HepG2 (cell line): ENCODE measurements around the gene PCBP1. TPM values are rescaled to one million over a fixed set of nuclear protein-coding genes. Genes with fewer than 3 reads are reported as not detected.
A peak's percentile ranks its signal among the peaks of the same experiment; 100 is the strongest.

ENCODE experiments used
- ATF7-NPFF ChIP-seq: sonication (generic); formaldehyde crosslinking; IDR thresholded peaks from 2 replicates; pipeline ENCODE4 v1.8.1; 2023; ENCODE audit warnings: mild to moderate bottlenecking, low read depth, missing genetic modification reagents, moderate library complexity
- CCDC6 ChIP-seq: sonication (generic); formaldehyde crosslinking; IDR thresholded peaks from 2 replicates; pipeline ENCODE4 v1.8.1; 2022; ENCODE audit warnings: mild to moderate bottlenecking, missing genetic modification reagents, moderate library complexity
- GLI4 ChIP-seq: sonication (generic); formaldehyde crosslinking; IDR thresholded peaks from 2 replicates; pipeline ENCODE4 v1.5.1; 2020; ENCODE audit warnings: missing genetic modification reagents, mild to moderate bottlenecking, moderate library complexity, borderline replicate concordance
- GLMP ChIP-seq: sonication (generic); formaldehyde crosslinking; IDR thresholded peaks from 2 replicates; pipeline ENCODE4 v1.9.0; 2021; ENCODE audit warnings: missing genetic modification reagents, mild to moderate bottlenecking, borderline replicate concordance
- HNRNPH1 ChIP-seq: fragments of 200-400 bp; formaldehyde crosslinking; optimal IDR thresholded peaks from 2 replicates; pipeline ENCODE3; 2017; ENCODE audit warnings: mild to moderate bottlenecking, low read depth, low read length
- RFXAP ChIP-seq: sonication (generic); formaldehyde crosslinking; IDR thresholded peaks from 2 replicates; pipeline ENCODE4 v1.4.0; 2020; ENCODE audit warnings: missing genetic modification reagents, borderline replicate concordance
- SMARCE1 ChIP-seq: fragments of 450-650 bp; IDR thresholded peaks from 2 replicates; pipeline ENCODE4 v1.6.1; 2017; ENCODE audit warnings: borderline replicate concordance
- SNAPC2 ChIP-seq: sonication (generic); formaldehyde crosslinking; IDR thresholded peaks from 2 replicates; pipeline ENCODE4 v1.8.1; 2022; ENCODE audit warnings: mild to moderate bottlenecking, missing genetic modification reagents
- SRSF1 ChIP-seq: fragments of 200-400 bp; formaldehyde crosslinking; optimal IDR thresholded peaks from 2 replicates; pipeline ENCODE3; 2017; ENCODE audit warnings: mild to moderate bottlenecking, low read depth, low read length, moderate library complexity
- XBP1 ChIP-seq: sonication (generic); formaldehyde crosslinking; IDR thresholded peaks from 2 replicates; pipeline ENCODE4 v1.5.0; 2020; ENCODE audit warnings: missing genetic modification reagents
- ZEB1 ChIP-seq: IDR thresholded peaks from 2 replicates; pipeline ENCODE4 v1.6.1; 2012; ENCODE audit warnings: mild to moderate bottlenecking, low read depth, inconsistent platforms; ENCODE audit not compliant: insufficient replicate concordance
- ZFP1 ChIP-seq: IDR thresholded peaks from 2 replicates; pipeline ENCODE4 v1.6.1; 2016
- ZNF138 ChIP-seq: sonication (generic); formaldehyde crosslinking; IDR thresholded peaks from 2 replicates; pipeline ENCODE4 v1.5.0; 2020; ENCODE audit warnings: mild to moderate bottlenecking, low read depth, missing genetic modification reagents
- ZNF235 ChIP-seq: sonication (generic); formaldehyde crosslinking; IDR thresholded peaks from 2 replicates; pipeline ENCODE4 v1.8.1; 2023; ENCODE audit warnings: mild to moderate bottlenecking, missing genetic modification reagents, borderline replicate concordance
- ZNF274 ChIP-seq: sonication (generic); formaldehyde crosslinking; IDR thresholded peaks from 2 replicates; pipeline ENCODE4 v1.5.1; 2020; ENCODE audit warnings: mild to moderate bottlenecking, missing genetic modification reagents
- ZNF563 ChIP-seq: sonication (generic); formaldehyde crosslinking; IDR thresholded peaks from 2 replicates; pipeline ENCODE4 v1.8.0; 2022; ENCODE audit warnings: mild to moderate bottlenecking, moderate library complexity, missing genetic modification reagents
- ZNF570 ChIP-seq: sonication (generic); formaldehyde crosslinking; IDR thresholded peaks from 2 replicates; pipeline ENCODE4 v1.4.0; 2020; ENCODE audit warnings: mild to moderate bottlenecking, missing genetic modification reagents, borderline replicate concordance
- ZNF629 ChIP-seq: sonication (generic); formaldehyde crosslinking; conservative IDR thresholded peaks from 2 replicates; pipeline ENCODE4 v1.5.0; 2020; ENCODE audit warnings: missing genetic modification reagents
- ZNF839 ChIP-seq: sonication (generic); formaldehyde crosslinking; IDR thresholded peaks from 2 replicates; pipeline ENCODE4 v1.4.0; 2020; ENCODE audit warnings: missing genetic modification reagents, mild to moderate bottlenecking, borderline replicate concordance
- polyA plus RNA-seq, 8 experiments: library from polyadenylated mRNA; depleted of rRNA in 3 of 8; stranded (reverse) in 7 of 8; unstranded in 1 of 8; fragments of >200 nt; fragmentation: Illumina TruSeq in 4 of 8; extraction: Trizol in 4 of 8; gene quantifications; 2 replicates each; pipeline versions ENCODE4 v1.2.1 to v1.2.3, GENCODE V29; 2011 to 2016; ENCODE audit warnings: low read depth in 4 of 8, missing spikeins in 1 of 8, mixed read lengths in 1 of 8; ENCODE audit not compliant: insufficient read depth in 1 of 8
- total RNA-seq, 5 experiments: library from RNA; depleted of rRNA; stranded (reverse); fragments of >200 nt; fragmentation: Illumina TruSeq; extraction: Trizol; gene quantifications; 2 replicates each; pipeline ENCODE4 v1.2.3, GENCODE V29; 2016; ENCODE audit warnings: low read depth in 1 of 5
- TF ChIP-seq, protein P1 (sequence below): sonication (generic); formaldehyde crosslinking; IDR thresholded peaks from 2 replicates; pipeline ENCODE4 v1.4.0; 2020; ENCODE audit warnings: missing genetic modification reagents
- TF ChIP-seq, protein P2 (sequence below): sonication (generic); formaldehyde crosslinking; IDR thresholded peaks from 2 replicates; pipeline ENCODE4 v1.8.1; 2023; ENCODE audit warnings: mild to moderate bottlenecking, missing genetic modification reagents
- TF ChIP-seq, protein P3 (sequence below): sonication (generic); formaldehyde crosslinking; IDR thresholded peaks from 2 replicates; pipeline ENCODE4 v1.4.0; 2020; ENCODE audit warnings: missing genetic modification reagents

Gene PCBP1
- total and polyA plus RNA-seq, 2 of the 13 experiments (the other 11 are each of a cell fraction or from before 2014, with no cell fraction given), result 32.0 to 137 TPM

- no peak for TF ChIP-seq ZNF839 (CRISPR knock-in tag)
- TF ChIP-seq GLMP (CRISPR knock-in tag), result no peak
- peak; percentile 66; the same call in 1 of the 2 replicates for TF ChIP-seq ZNF235
- no peak for TF ChIP-seq ZFP1
- no peak for TF ChIP-seq HNRNPH1
- peak; percentile 83 for TF ChIP-seq SRSF1
- TF ChIP-seq ZEB1, result no peak
- peak; percentile 68; the same call in 1 of the 2 replicates for TF ChIP-seq ATF7-NPFF (CRISPR knock-in tag)
- 0 out of 2 replicates have a peak, but pooled peaks have one; percentile 16 for TF ChIP-seq ZNF629 (CRISPR knock-in tag)
- TF ChIP-seq ZNF274 (CRISPR knock-in tag), result no peak; the same call in 1 of the 2 replicates
- TF ChIP-seq, protein P1, sequence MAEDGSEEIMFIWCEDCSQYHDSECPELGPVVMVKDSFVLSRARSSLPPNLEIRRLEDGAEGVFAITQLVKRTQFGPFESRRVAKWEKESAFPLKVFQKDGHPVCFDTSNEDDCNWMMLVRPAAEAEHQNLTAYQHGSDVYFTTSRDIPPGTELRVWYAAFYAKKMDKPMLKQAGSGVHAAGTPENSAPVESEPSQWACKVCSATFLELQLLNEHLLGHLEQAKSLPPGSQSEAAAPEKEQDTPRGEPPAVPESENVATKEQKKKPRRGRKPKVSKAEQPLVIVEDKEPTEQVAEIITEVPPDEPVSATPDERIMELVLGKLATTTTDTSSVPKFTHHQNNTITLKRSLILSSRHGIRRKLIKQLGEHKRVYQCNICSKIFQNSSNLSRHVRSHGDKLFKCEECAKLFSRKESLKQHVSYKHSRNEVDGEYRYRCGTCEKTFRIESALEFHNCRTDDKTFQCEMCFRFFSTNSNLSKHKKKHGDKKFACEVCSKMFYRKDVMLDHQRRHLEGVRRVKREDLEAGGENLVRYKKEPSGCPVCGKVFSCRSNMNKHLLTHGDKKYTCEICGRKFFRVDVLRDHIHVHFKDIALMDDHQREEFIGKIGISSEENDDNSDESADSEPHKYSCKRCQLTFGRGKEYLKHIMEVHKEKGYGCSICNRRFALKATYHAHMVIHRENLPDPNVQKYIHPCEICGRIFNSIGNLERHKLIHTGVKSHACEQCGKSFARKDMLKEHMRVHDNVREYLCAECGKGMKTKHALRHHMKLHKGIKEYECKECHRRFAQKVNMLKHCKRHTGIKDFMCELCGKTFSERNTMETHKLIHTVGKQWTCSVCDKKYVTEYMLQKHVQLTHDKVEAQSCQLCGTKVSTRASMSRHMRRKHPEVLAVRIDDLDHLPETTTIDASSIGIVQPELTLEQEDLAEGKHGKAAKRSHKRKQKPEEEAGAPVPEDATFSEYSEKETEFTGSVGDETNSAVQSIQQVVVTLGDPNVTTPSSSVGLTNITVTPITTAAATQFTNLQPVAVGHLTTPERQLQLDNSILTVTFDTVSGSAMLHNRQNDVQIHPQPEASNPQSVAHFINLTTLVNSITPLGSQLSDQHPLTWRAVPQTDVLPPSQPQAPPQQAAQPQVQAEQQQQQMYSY (CRISPR knock-in tag), result no peak
- TF ChIP-seq, protein P2, sequence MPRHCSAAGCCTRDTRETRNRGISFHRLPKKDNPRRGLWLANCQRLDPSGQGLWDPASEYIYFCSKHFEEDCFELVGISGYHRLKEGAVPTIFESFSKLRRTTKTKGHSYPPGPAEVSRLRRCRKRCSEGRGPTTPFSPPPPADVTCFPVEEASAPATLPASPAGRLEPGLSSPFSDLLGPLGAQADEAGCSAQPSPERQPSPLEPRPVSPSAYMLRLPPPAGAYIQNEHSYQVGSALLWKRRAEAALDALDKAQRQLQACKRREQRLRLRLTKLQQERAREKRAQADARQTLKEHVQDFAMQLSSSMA (CRISPR knock-in tag), result peak; percentile 2
- TF ChIP-seq GLI4 (CRISPR knock-in tag), result peak; percentile 71; the same call in 1 of the 2 replicates
- no peak for TF ChIP-seq ZNF570 (CRISPR knock-in tag)
- TF ChIP-seq, protein P3, sequence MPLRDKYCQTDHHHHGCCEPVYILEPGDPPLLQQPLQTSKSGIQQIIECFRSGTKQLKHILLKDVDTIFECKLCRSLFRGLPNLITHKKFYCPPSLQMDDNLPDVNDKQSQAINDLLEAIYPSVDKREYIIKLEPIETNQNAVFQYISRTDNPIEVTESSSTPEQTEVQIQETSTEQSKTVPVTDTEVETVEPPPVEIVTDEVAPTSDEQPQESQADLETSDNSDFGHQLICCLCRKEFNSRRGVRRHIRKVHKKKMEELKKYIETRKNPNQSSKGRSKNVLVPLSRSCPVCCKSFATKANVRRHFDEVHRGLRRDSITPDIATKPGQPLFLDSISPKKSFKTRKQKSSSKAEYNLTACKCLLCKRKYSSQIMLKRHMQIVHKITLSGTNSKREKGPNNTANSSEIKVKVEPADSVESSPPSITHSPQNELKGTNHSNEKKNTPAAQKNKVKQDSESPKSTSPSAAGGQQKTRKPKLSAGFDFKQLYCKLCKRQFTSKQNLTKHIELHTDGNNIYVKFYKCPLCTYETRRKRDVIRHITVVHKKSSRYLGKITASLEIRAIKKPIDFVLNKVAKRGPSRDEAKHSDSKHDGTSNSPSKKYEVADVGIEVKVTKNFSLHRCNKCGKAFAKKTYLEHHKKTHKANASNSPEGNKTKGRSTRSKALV, result peak; percentile 72
- no peak for TF ChIP-seq SNAPC2 (CRISPR knock-in tag)
- TF ChIP-seq SMARCE1, result no peak
- TF ChIP-seq ZNF563 (CRISPR knock-in tag), result peak; percentile 78
- no peak for TF ChIP-seq RFXAP (CRISPR knock-in tag)
- TF ChIP-seq ZNF138 (CRISPR knock-in tag), result peak; percentile 88; the same call in 1 of the 2 replicates
- TF ChIP-seq XBP1 (CRISPR knock-in tag), result no peak
- TF ChIP-seq CCDC6 (CRISPR knock-in tag), result peak; percentile 38; the same call in 1 of the 2 replicates
Observed at GRCh38 chr2:70087702-70088597, 673 bp downstream of the PCBP1 start (continued).
